Glomerular visceral epithelial cell (primary cell): ENCODE measurements around the gene SPATA6.
"Not testable (repeated sequence)": the region's sequence is repeated elsewhere in the genome, so short reads cannot be mapped to it uniquely, and the experiment has no call there.

Source experiments
- DNase-seq: peaks from one replicate; pipeline ENCODE4 v3.0.0-alpha.2; 2016; ENCODE audit errors: extremely low spot score

The SPATA6 gene

DNA sequence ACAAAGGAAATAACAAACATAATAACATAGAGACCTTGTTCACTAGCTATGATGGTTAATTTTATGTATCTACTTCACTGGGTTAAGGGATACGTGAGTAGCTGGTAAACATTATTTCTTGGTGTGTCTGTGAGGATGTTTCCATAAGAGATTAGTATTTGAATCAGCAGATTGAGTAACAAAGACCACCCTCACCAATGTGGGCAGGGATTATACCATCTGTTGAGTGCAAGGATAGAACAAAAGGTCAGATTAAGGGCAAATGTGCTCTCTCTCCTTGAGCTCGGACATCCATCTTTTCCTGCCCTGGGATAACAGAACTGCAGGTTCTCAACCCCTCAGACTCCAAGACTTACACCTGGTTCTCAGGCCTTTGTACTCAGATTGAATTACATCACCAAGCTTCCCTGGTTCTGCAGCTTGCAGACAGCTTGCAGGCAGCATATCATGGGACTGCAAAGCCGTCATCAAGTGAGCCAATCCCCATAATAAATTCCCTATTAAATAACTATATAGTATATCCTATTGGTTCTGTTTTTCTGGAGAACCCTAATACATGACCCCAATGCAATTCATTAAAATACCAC, 9.2 kb downstream of the SPATA6 start:
- no peak for DNase-seq

DNA sequence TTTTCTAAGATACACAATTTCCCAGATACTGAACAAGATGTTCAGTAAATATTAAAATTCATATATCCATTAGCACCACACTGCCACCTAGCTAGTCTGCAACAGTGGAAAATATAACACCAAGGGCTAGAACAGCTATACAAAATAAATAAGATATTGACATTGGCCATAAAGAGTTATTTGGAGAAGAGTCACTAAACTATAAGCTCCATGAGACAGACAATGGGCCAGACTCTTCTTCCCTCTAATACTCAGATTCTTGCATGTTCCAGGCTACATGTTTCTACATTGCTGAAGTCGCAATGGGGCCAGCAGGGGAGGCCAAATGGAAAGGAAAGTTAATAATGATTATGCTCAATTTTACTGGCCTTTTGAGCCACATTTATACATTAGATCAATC, 21.5 kb downstream of the SPATA6 start:
- no peak for DNase-seq

DNA sequence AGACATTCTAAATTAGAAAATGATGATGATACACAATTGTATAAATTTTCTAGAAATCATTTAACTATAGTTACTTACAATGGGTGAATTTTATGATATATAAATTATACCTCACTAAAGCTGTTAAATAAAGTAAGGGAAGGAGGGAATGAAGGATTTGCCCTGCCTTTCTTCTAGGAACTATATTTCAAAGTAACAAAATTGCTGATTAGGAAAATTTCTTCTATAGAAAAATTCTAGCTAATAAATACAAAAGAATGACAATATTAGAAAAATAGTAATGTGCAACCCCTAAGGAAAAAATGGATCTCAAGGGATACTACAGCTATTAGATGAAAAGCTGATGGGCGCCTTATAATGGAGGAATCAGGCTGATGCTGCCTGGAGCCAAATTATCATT, 23.1 kb downstream of the SPATA6 start:
- DNase-seq: no peak

DNA sequence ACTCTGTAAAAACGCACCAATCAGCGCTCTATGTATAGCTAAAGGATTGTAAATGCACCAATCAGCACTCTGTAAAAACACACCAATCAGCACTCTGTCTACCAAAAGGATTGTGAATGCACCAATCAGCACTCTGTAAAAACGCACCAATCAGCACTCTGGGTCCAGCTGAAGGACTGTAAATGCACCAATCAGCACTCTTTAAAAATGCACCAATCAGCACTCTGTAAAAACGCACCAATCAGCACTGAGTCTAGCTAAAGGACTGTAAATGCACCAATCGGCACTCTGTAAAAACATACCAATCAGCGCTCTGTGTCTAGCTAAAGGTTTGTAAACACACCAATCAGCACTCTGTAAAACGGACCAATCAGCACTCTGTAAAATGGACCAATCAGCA, 27.8 kb downstream of the SPATA6 start:
- DNase-seq: not testable (repeated sequence)

DNA sequence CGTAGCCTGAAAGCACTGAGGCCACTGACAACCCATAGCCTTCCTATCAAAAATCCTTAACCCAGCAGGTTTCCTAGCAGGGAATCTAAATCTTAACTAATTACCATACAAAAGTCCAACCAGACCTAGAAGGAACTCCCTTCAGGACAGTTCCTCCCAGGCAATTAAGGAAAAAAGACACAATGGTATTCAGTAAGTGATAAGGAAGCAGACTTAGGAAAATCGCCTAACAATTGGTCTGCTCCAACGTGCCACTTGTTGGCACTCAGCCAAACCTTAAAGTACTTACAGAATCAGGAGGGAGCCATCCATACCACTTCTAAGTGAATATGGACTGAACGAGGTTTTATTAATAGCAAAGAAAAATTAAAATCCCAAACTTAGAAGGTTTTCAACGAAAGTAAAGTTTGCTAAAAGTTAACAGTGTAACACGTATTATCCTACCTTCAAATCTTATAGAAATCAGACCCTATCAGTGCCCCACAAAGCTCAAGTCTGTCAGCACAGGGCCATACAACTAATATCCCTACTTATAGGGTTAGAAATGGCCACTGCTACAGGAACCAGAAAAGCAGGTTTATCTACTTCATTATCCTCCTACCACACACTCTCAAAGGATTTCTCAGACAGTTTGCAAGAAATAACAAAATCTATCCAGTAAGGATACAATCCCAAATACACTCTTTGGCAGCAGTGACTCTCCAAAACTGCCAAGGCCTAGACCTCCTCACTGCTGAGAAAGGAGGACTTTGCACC, 29.0 kb downstream of the SPATA6 start:
- DNase-seq: no peak

DNA sequence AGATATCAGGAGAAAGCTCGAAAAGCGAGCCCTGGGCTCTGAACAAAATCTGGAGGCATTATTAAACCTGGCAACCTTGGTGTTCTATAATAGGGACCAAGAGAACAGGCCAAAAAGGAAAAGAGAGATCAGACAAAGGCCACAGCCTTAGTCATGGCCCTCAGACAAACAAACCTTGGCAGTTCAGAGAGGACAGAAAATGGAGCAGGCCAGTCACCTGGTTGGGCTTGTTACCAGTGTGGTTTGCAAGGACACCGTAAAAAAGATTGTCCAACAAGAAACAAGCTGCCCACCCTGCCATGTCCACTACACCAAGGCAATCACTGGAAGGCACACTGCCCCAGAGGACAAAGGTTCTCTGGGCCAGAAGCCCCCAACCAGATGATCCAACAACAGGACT, 31.2 kb downstream of the SPATA6 start:
- DNase-seq: not testable (repeated sequence)

DNA sequence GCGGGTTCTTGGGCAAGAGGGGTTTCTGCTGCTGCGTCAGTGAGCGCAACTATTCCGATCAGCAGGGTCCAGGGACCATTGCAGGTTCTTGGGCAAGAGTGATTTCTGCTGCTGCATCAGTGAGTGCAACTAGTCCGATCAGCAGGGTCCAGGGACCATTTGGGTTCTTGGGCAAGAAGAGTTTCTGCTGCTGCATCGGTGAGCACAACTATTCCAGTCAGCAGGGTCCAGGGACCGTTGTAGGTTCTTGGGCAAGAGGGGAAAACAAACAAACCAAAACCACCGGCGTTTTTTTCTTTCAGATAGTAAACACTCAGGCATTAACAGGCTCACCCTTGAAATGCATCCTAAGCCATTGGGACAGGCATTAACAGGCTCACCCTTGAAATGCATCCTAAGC, 32.6 kb downstream of the SPATA6 start:
- no peak for DNase-seq

DNA sequence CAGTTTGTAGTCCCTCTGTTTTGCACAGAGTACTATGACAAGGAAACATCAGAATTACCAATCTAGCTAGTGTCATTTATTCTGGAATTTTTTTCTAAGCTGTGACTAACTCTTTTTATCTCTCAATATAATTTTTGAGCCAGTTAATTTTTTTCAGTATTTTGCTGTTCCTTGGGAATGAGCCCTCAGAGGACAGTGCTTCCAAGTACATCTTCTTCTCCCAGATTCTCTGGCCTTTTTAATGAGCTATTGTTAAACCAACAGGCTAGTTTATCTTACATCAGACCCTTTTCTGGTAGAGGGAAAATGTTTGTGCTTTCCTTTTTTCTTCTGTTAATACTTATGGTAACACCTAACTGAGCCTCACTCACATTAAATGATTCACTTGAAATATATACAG, 34.6 kb downstream of the SPATA6 start:
- not testable (repeated sequence) for DNase-seq

DNA sequence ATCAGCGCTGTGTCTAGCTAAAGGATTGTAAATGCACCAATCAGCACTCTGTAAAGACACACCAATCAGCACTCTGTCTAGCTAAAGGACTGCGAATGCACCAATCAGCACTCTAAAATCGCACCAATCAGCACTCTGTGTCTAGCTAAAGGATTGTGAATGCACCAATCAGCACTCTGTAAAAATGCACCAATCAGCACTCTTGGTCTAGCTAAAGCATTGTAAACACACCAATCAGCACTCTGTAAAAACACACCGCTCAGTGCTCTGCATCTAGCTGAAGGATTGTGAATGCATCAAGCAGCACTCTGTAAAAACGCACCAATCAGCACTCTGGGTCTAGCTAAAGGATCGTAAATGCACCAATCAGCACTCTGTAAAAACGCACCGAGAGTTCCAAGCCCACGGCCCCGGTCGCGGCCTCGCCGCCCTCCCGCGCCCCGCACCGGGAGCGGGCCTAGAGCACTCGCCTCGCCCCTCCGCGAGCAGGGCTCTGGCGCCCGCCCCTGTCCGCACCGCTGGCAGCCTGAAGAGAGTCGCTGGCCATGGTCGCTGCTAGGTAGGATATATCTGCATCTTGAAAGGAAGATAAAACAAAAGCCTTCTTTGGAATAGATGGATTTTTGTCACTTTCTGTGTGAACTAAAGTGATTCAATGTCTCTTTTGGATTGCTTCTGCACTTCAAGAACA, 36.5 kb downstream of the SPATA6 start:
- DNase-seq: not testable (repeated sequence)

DNA sequence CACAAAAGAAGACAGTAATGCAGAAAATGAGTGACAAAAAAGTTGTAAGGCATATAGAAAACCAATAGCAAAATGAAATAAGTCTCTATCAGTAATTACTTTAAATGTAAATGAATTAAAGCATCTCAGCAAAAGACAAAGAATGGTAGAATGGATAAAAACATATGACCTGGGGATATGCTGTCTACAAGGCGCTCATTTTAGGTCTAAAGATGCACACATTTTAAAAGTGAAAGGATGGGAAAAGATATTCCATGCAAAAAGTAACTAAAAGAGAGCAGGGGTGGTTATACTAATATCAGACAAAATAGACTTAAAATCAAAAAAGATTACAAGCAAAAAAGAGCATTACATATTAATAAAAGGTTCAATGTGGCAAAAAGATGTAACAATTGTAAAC, 41.2 kb downstream of the SPATA6 start:
- DNase-seq: no peak

DNA sequence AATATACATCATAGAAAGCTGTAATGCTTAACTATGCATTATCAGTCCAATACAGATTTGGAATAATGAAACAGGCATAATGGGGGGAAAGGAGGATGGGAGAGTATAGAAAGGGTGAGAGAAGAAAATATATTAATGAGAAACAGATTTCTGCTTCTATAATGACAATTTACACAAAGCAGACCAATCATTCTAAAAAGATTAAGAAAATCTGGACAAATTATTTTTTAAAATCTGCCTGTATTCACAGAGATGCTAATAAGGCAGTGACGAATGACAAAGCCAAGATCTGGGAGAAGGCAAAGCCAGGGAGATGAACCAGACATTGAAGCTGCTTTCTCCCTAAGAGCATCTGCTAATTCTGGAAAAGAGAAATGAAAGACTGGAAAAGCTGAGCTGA, 50.0 kb downstream of the SPATA6 start:
- no peak for DNase-seq

DNA sequence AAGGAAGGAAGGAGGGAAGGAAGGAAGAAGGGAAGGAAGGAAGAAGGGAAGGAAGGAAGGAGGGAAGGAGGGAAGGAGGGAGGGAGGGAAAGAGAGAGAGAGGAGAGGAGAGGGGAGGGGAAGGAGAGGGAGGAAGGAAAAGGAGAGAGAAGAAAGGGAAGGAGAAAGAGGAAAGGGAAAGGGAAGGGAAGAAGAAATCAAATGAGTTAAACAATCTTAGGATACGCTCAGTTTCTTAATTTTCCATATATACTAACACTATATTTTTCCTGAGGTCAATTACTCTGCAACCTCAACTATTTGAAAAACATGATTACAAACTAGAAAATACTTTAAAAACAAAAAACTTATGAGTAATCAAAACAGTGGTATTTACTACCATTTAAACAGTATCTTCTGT, 53.3 kb downstream of the SPATA6 start:
- no peak for DNase-seq

DNA sequence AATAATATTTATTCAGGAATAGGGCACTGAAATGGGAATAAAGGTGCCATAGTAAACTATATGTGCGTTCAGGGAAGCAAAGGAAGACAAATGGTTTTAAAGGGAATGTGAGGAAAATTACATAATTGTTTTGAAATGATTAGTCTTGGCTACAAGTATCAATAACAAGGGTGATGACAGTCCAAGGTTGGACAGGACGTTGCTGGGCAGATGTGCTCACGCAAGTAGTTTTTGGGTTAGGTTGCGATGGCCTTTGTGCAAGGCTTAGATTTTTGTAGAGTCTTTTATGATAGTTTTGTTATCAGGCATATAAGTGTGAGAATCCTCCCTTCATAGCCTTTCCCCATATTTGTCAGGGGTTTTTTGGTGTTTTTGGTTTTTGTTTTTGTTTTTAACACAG, 57.0 kb downstream of the SPATA6 start:
- no peak for DNase-seq

DNA sequence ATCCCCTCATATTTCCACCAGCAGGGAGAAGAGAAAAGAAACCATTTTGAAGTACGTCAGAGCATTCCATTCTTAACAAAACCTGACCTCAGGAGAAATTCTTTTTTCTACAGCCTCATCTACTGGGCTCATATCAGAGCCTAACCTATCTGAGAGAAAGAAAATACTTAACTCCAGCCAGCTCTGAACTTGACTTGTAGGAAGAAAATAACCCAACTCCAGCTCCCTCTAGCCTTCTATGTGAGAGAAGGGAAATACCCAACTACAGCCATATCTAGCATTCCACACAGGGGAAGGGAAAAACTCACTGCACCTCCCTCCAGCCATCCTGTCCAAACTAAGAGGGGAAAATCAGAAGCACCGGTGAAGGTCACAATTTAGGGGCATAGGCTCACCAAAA, 57.7 kb downstream of the SPATA6 start:
- no peak for DNase-seq

DNA sequence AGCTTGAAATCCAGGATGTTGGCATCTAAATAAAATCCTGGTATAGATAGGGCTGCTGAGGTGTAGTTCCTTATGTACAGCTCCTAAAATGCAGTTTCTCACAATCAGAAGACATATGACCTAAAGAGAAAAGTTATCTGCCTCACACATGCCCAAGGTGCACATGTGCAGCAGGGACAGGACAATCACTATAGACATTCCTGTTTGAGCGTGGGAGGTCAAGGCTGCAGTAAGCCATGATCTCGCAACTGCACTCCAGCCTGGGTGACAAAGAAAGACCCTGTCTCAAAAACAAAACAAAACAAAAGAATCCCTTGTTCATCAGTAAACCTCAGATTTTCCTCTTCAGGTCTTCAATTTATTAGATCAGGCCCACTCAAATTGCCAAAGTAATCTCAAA, 66.1 kb downstream of the SPATA6 start:
- DNase-seq: no peak

DNA sequence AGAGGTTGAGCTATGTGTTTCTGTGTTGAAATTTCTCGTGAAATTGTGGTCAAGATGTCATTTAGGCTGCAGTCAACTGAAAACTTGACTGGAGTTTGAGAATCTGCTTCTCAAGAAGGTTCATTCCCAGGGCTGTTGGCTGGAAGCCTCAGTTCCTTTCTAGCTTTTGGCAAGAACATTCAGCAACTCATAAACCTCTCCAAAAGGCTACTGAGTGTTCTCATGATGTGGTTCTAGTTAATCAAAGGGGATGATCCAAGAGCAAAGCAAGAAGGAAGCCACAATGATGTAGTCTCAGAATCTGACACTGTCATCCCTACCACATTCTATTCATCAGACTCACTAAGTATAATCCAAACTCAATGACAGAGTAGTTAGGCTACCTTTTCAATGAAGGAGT, 66.6 kb downstream of the SPATA6 start:
- no peak for DNase-seq

DNA sequence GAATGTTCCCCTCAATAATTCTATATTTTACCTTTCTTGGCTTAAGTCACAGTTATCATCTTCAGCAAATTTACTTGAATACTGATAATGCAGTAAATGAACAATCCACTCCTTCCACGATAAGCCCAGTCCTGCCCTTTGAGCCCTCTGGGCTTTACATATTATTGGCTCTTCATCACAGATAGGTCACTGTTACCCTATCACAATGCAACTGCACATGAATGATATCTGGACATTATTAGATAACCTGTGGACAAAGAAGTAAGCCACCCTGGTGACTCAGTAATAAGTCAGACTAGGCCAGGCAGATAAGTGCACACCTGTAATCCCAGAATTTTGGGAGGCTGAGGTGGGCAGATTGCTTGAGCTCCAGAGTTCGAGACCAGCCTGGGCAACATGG, 69.4 kb downstream of the SPATA6 start:
- DNase-seq: no peak

DNA sequence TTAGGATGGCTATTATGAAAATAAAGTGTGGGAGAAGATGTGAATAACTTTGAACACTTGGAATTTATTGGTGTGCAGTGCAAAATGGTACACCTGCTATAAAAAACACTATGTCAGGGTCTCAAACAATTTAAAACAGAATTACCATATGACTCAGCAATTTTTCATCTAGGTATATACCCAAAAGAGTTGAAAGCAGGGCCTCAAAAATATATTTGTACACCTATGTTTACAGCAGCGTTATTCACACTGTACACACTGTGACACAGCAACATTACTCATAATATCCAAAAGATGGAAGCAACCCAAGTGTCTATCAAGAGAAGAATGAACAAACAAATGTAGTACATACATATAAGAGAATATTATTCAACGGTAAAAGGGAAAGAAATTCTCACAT, 75.8 kb downstream of the SPATA6 start:
- DNase-seq: no peak

DNA sequence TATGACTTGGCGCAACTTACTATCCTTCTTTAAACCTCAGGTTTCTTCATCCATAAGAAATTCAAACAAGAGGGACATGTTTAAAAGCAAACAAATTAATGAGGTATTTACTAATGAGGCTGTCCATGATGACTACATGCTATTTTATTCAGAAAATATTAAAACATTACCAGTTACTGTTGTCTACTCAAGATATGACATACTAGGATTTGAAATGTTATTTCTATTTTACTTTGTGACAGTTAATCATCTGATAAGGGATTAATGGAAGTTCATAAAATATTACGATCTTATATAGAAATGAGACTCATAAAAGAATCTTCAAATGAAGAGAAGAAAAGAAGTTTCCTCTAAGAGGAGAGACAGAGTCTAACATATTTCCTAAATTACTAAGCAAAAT, 80.1 kb downstream of the SPATA6 start:
- DNase-seq: no peak

DNA sequence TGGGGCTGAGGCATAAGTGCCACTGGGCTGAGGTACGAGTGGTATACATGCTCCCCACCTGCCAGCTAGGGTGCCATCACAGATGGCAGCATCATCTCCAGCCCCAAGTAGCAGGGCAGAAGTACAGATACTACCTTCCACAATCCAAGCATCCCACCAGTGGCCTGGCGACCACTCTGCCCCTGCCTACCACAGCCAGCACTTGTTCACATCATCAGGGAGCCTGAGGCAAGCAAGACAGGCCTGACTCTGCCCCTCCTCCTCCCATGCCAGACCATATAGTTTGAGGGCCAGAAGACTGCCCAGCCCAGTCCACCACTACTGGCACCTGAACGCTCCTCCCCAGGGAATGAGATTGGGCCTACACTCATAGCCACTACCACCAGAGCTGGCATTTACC, 84.6 kb downstream of the SPATA6 start:
- no peak for DNase-seq

DNA sequence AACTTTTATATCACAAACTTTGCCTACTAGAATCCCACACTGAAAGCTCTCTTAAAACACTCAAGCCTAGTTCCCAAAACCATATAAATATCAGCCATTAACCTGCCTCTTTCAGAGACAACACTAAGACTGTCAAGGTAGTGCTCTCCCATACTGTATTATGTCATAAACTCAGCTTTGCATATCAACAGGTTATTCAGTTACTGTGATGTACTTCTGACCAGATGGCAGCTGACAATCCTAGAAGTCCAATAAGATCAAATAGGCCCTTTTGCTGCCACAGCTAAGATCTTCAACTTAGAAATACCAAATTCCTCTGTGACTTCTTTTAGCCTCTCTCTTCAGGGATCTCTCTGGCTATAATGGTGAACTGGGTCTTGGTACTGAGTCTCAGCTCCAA, 97.2 kb downstream of the SPATA6 start:
- no peak for DNase-seq

DNA sequence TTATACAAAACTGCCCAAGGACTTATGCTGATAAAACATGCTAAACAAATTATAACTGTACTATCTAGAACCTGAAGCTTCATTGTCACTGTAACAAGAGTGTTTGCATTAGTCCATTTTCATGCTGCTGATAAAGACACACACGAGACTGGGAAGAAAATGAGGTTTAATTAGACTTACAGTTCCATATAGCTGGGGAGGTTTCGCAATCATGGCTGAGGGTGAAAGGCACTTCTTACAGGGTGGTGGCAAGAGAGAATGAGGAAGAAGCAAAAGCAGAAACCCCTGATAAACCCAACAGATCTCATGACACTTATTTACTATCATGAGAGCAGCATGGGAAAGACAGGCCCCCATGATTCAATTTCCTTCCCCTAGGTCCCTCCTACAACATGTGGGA, 100.4 kb downstream of the SPATA6 start:
- DNase-seq: no peak

DNA sequence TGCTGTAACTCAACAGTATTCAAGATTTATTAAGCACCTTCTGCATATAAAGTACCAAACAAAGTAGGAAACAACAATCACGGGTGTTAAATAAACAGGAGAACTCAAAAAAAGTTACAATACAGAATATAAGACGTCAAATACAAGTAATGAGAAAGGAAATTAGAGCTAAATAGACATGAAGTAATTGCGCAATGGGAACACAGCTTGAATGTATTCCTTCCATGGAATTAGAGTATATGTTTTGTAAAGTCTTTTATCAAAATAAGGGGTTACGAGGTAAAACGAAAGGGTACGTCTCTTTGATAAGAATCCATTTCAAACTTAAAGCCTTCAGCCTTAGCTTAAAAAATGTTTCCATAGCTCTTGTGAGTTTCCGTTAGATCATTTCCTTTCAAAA, 109.1 kb downstream of the SPATA6 start:
- no peak for DNase-seq
